NCI-H1417 (cell line): ENCODE data around the gene KRT71.

Source experiments
- DNase-seq, 3 experiments: peaks; one replicate each; lab custom pipeline; 2025; lab: John Stamatoyannopoulos, UW

KRT71 gene

GRCh38 chr12:52575256-52575655, 22.3 kb upstream of the KRT71 start:
- no peak for DNase-seq

- DNase-seq = no peak
Measured at GRCh38 chr12:52573743-52574142, 20.8 kb upstream of the KRT71 start, which contains the start of gene KRT74. Gene KRT74 (minus strand): TSS chr12:52573843. CDS start chr12:52573777, 66 bp downstream.

- no peak for DNase-seq
Measured at GRCh38 chr12:52573306-52573705, 20.4 kb upstream of the KRT71 start.

- DNase-seq = no peak
Measured at GRCh38 chr12:52570511-52570910, 17.6 kb upstream of the KRT71 start.

- no peak for DNase-seq
Measured at GRCh38 chr12:52568111-52568510, 15.2 kb upstream of the KRT71 start.

GRCh38 chr12:52566847-52567291, 13.9 kb upstream of the KRT71 start:
- peak in 1 of 3 experiments; percentile 11 for DNase-seq

- no peak for DNase-seq
Measured at GRCh38 chr12:52564582-52564981, 11.6 kb upstream of the KRT71 start.

- peak in 2 of 3 experiments; percentile 17 to 55 for DNase-seq
Measured at GRCh38 chr12:52561880-52562449, 9.0 kb upstream of the KRT71 start.

GRCh38 chr12:52559979-52560378, 7.0 kb upstream of the KRT71 start:
- DNase-seq = no peak

- DNase-seq = no peak
Measured at GRCh38 chr12:52558781-52559445, 6.0 kb upstream of the KRT71 start.

- DNase-seq = no peak
Measured at GRCh38 chr12:52557476-52557875, 4.5 kb upstream of the KRT71 start.

GRCh38 chr12:52555577-52555976, 2.6 kb upstream of the KRT71 start:
- no peak for DNase-seq

GRCh38 chr12:52552055-52552454, 890 bp downstream of the KRT71 start:
- DNase-seq = no peak

GRCh38 chr12:52551216-52551865, 1.6 kb downstream of the KRT71 start:
- no peak for DNase-seq

- no peak for DNase-seq
Measured at GRCh38 chr12:52546126-52546525, 6.8 kb downstream of the KRT71 start.

- no peak for DNase-seq
Measured at GRCh38 chr12:52543985-52544883, 8.7 kb downstream of the KRT71 start.

GRCh38 chr12:52542785-52543318, 10.1 kb downstream of the KRT71 start:
- DNase-seq = no peak

GRCh38 chr12:52542157-52542556, 10.8 kb downstream of the KRT71 start:
- DNase-seq = no peak

- no peak for DNase-seq
Measured at GRCh38 chr12:52541709-52542108, 11.2 kb downstream of the KRT71 start.

GRCh38 chr12:52540531-52540930, 12.4 kb downstream of the KRT71 start:
- DNase-seq = no peak

GRCh38 chr12:52539821-52540173, 13.1 kb downstream of the KRT71 start:
- DNase-seq = no peak
